ENCODE results near the gene SPHK1. TPM values are rescaled to one million over a fixed set of nuclear protein-coding genes. Genes with fewer than 3 reads are reported as not detected.

Gene SPHK1
- total and polyA plus RNA-seq, 2 donors (not counting 3 experiments of a cell fraction or from before 2014, with no cell fraction given) = 85.6 to 97.4 TPM

DNA sequence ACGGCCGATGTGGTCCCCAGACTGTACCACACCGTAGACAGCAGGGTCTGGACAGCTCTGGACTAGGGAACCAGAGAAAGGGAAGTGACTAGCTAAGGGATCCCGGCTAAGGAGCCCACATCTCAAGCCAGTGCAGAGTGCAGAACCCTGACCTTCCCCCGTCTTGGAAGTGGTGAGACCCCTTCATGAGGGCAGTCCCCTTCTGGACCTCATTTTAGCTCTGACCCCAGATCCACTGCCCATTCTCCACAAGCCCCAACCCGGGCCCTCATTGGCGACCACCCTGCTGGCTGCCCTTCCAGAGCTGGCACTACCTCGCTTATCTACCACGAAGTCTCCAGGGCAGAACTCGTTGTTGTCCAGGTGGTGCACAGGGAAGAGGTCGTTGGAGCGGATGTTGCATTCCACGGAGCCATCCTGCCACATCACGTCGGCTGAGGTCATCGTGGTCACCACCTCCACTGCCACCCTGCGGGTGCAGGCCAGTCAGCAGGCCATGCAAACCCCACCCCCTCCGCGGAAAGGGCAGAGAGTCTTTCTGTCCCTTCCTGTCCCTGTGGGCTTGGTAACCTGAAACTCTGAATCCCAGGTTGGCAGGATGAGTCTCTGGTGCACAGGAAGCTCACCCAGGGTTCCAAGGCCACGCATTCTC, 14.2 kb downstream of the SPHK1 start:
- Histone ChIP-seq H3K4me2 (ENCODE audit: insufficient read depth, low read length) (no peak overlapping the region), H2AFZ (ENCODE audit: low read depth, low read length) (no peak overlapping the region), H3K9me1 (replicated peaks; ENCODE audit: control insufficient read depth, extremely low read depth, insufficient read depth, low read length) (no peaks in the 10 kb centered on the region), H3K9ac (replicated peaks; ENCODE audit: extremely low read depth, insufficient read depth, low read length) (no peak overlapping the region), H3K27me3 (ENCODE audit: control insufficient read depth in 2 of 2, insufficient read depth in 2 of 2, low read length in 2 of 2) (no peaks in the 10 kb centered on the region), H3K79me2 (ENCODE audit: control insufficient read depth, insufficient read depth, low read length) (no peaks in the 10 kb centered on the region), H3K9me3 (replicated peaks; ENCODE audit: control insufficient read depth, insufficient read depth, low read length) (no peaks in the 10 kb centered on the region), H3K4me3 (replicated peaks in 1 of 3; ENCODE audit: insufficient read depth in 1 of 3, low read depth in 1 of 3, low read length in 3 of 3) (no peak overlapping the region), H3K36me3 (ENCODE audit: control insufficient read depth in 2 of 2, extremely low read depth in 1 of 2, insufficient read depth in 2 of 2, low read length in 2 of 2) (peaks cover 6 to 57% of the 10 kb centered on the region in 2 experiments), H3K4me1 (ENCODE audit: control insufficient read depth, extremely low read depth, insufficient read depth, low read length) (no peaks in the 10 kb centered on the region), H3K27ac (ENCODE audit: insufficient read depth, low read depth, low read length) (no peak overlapping the region), H4K20me1 (replicated peaks; ENCODE audit: control insufficient read depth, extremely low read depth, insufficient read depth, low read length) (no peaks in the 10 kb centered on the region)
- dilution Hi-C loops (cut with MboI; ENCODE audit: extremely low pct_ligation_motif_present, low sequenced_read_pairs) = no loop called here
- DNase-seq (ENCODE audit: low read depth, low spot score) = no peak
- ChIA-PET POLR2A (no interaction called here), CTCF (interaction anchor here (0.7 to 4.7 kb wide), 37 partner anchors 7 to 379 kb away, joined by 3 to 155 read pairs (median 6); partner anchors contain the start of genes EXOC7, PRPSAP1, QRICH2 and RHBDF2)
- FAIRE-seq = no peak
- no TSS peak for BruUV-seq (replicated peaks)
- TF ChIP-seq MYC (IDR thresholded peaks at IDR 0.05; ENCODE audit: low read depth, low read length) = no peak
- TF ChIP-seq JUN (IDR thresholded peaks at IDR 0.05; ENCODE audit: borderline replicate concordance, insufficient read depth, insufficient read length, low read depth) = no peak
- no peak for TF ChIP-seq EZH2 (IDR thresholded peaks at IDR 0.05; ENCODE audit: borderline replicate concordance, low read depth, low read length, severe bottlenecking)
- TF ChIP-seq POLR2AphosphoS5 (IDR thresholded peaks at IDR 0.05; ENCODE audit: insufficient read depth, low read depth, low read length) = no peak
- no peak for TF ChIP-seq FOS (IDR thresholded peaks at IDR 0.05; ENCODE audit: borderline replicate concordance, insufficient read depth, low read length)
- TF ChIP-seq, protein P1, sequence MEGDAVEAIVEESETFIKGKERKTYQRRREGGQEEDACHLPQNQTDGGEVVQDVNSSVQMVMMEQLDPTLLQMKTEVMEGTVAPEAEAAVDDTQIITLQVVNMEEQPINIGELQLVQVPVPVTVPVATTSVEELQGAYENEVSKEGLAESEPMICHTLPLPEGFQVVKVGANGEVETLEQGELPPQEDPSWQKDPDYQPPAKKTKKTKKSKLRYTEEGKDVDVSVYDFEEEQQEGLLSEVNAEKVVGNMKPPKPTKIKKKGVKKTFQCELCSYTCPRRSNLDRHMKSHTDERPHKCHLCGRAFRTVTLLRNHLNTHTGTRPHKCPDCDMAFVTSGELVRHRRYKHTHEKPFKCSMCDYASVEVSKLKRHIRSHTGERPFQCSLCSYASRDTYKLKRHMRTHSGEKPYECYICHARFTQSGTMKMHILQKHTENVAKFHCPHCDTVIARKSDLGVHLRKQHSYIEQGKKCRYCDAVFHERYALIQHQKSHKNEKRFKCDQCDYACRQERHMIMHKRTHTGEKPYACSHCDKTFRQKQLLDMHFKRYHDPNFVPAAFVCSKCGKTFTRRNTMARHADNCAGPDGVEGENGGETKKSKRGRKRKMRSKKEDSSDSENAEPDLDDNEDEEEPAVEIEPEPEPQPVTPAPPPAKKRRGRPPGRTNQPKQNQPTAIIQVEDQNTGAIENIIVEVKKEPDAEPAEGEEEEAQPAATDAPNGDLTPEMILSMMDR (IDR thresholded peaks at IDR 0.05; ENCODE audit: extremely low read depth in 1 of 2, insufficient read depth in 1 of 2, low read depth in 1 of 2, low read length in 2 of 2) = no peak
- TF ChIP-seq, protein P2, sequence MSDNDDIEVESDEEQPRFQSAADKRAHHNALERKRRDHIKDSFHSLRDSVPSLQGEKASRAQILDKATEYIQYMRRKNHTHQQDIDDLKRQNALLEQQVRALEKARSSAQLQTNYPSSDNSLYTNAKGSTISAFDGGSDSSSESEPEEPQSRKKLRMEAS (IDR thresholded peaks at IDR 0.05; ENCODE audit: insufficient read depth, insufficient read length) = no peak
- TF ChIP-seq GATA2 (IDR thresholded peaks at IDR 0.05; ENCODE audit: insufficient read depth, insufficient read length, low read depth, low read length) = no peak
- TF ChIP-seq POLR2A (IDR thresholded peaks at IDR 0.05; ENCODE audit: low read depth, low read length) = no peak
- intact Hi-C loops (cut with micrococcal nuclease) = loop anchor here (1.0 to 2.0 kb wide), 5 partner anchors 9 to 95 kb away; no protein-coding TSS in a partner anchor

Measured in endothelial cell of umbilical vein (primary cell).